Glutamatergic neuron (in vitro differentiated cells): ENCODE data around the gene LMNTD1. TPM values are rescaled to one million over a fixed set of nuclear protein-coding genes. Genes with fewer than 3 reads are reported as not detected.
"Not testable (repeated sequence)": the region's sequence is repeated elsewhere in the genome, so short reads cannot be mapped to it uniquely, and the experiment has no call there.

Experiments used
- DNase-seq: peaks from one replicate; pipeline ENCODE4 v3.0.0; 2022
- H3K27ac Mint-ChIP-seq: one replicate; pipeline ENCODE4 v1.8.0; 2020; ENCODE audit warnings: mild to moderate bottlenecking, mixed read lengths, inconsistent platforms; ENCODE audit not compliant: unreplicated experiment
- H3K27me3 Mint-ChIP-seq: one replicate; pipeline ENCODE4 v1.8.0; 2020; ENCODE audit warnings: mild to moderate bottlenecking, moderate library complexity, mixed read lengths, inconsistent platforms; ENCODE audit not compliant: unreplicated experiment
- H3K36me3 Mint-ChIP-seq: one replicate; pipeline ENCODE4 v1.8.0; 2020; ENCODE audit warnings: mild to moderate bottlenecking, mixed read lengths, inconsistent platforms; ENCODE audit not compliant: unreplicated experiment
- H3K4me1 Mint-ChIP-seq: one replicate; pipeline ENCODE4 v1.8.0; 2020; ENCODE audit warnings: mild to moderate bottlenecking, low read depth, mixed read lengths, inconsistent platforms; ENCODE audit not compliant: unreplicated experiment
- H3K4me3 Mint-ChIP-seq: one replicate; pipeline ENCODE4 v1.8.0; 2020; ENCODE audit warnings: mild to moderate bottlenecking, mixed read lengths, inconsistent platforms; ENCODE audit not compliant: unreplicated experiment
- H3K9me3 Mint-ChIP-seq: one replicate; pipeline ENCODE4 v1.8.0; 2020; ENCODE audit warnings: mild to moderate bottlenecking, moderate library complexity, mixed read lengths, inconsistent platforms; ENCODE audit not compliant: unreplicated experiment
- CTCF ChIP-seq: fragments of 200-600 bp; sonication (generic); IDR thresholded peaks from one replicate; pipeline ENCODE4 v1.5.0; 2021; ENCODE audit not compliant: partially characterized antibody, unreplicated experiment
- long read RNA-seq: library from polyadenylated mRNA; unstranded; transcript quantifications from one replicate; pipeline ENCODE4 v2.0.0, GENCODE V29; 2020; ENCODE audit not compliant: unreplicated experiment
- total RNA-seq: library from RNA; stranded (reverse); fragmentation: NEBNext Ultra II Directional; extraction: Animal tissue kit (Norgen Biotek cat#: 25700); gene quantifications from one replicate; pipeline ENCODE4 v1.2.1, GENCODE V29; 2021; ENCODE audit not compliant: unreplicated experiment

The LMNTD1 gene, protein sequence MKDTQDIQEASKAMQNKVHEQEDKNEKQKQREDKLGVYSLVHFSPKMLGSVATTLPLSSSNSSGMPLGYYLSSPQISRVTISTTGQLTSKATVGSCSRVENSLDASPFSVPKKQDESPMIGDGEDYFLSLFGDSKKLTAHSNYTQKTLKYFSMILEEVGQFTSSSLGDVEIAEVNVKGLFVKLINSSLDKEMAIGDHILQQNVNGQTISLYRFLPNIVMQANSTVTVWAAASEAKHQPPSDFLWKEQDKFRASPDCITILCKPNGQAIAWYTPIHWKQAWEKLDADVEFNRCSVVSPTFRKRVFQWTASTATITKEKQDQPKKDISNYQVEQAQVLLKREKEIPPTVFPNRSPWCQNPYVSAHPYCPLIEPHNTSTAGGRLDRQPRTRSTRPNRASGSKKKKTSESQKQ
- 1.1 TPM for total RNA-seq
- long read RNA-seq = 0 reads

DNA sequence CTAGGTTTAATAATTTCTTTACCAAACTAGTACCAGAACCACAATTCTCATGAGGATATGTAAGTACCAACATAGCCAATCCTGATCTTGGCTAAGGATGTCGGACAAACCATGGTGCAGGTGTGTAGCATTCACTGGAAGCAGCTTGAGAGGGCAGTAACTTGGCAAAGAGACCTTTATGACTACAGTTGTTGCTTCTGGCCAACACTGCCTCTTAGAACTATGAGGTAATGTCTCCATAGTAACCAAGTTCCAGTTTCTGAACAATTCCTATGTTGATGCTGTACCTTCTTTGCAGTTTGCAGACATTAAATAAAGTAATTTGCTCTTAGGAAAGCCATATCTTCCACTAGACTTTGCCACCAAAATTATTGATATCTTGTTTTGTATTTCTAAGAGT lies at the start of gene LMNTD1:
TSS of gene LMNTD1 (minus strand) at position 186 of the 400 bp plus-strand sequence. CDS start 324 bp downstream, outside the sequence.
- H3K9me3 Mint-ChIP-seq = no peaks in the 10 kb centered on the region
- no peaks in the 10 kb centered on the region for H3K4me1 Mint-ChIP-seq
- H3K27ac Mint-ChIP-seq = no peak within 1 kb of the TSS
- no peak for DNase-seq
- H3K4me3 Mint-ChIP-seq = no peak within 1 kb of the TSS
- no peaks in the 10 kb centered on the region for H3K27me3 Mint-ChIP-seq
- H3K36me3 Mint-ChIP-seq = no peaks in the 10 kb centered on the region
- no peak for TF ChIP-seq CTCF

DNA sequence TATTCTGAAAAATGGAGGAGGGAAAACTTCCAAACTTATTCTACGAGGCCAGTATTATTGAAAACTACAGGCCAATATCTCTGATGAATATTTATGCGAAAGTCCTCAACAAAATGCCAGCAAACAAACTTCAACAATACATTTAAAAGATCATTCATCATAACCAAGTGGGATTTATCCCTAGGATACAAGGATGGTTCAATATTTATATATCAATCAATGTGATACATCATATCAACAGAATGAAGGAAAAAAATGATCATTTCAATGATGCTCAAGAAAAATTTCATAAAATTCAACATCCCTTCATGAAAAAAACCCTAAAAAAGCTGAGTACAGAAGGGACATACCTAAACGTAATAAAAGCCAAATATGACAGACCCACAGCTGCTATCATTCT lies 45.9 kb upstream of the LMNTD1 start:
- Mint-ChIP-seq H3K9me3 (peaks cover 5% of the 10 kb centered on the region), H3K4me3 (no peak overlapping the region), H3K27ac (no peak overlapping the region), H3K27me3 (no peaks in the 10 kb centered on the region), H3K4me1 (no peaks in the 10 kb centered on the region), H3K36me3 (peaks cover 12% of the 10 kb centered on the region)
- DNase-seq = no peak
- TF ChIP-seq CTCF = no peak

GRCh38 chr12:25595496-25595895 lies 42.4 kb upstream of the LMNTD1 start:
- H3K4me1 Mint-ChIP-seq, DNase-seq, H3K27me3 Mint-ChIP-seq, H3K27ac Mint-ChIP-seq, H3K4me3 Mint-ChIP-seq, H3K9me3 Mint-ChIP-seq: not testable (repeated sequence)
- H3K36me3 Mint-ChIP-seq = peaks cover 15% of the 10 kb centered on the region

DNA sequence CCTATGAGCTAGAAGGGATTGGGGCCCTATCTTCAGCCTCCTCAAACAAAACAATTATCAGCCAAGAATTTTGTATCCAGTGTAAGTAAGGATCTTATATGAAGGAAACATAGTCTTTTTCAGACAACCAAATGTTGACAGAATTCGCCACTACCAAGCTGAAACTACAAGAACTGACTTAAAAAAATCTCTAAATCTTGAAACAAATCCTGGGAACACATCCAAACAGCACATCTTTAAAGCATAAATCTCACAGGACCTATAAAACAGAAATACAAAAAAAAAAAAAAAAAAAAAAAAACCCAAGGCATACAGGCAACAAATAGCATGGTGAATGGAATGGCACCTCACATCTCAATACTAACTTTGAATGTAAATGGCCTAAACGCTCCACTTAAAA lies 41.3 kb upstream of the LMNTD1 start:
- TF ChIP-seq CTCF = no peak
- no peak overlapping the region for H3K4me3 Mint-ChIP-seq
- DNase-seq = no peak
- H3K36me3 Mint-ChIP-seq = peaks cover 8% of the 10 kb centered on the region
- H3K4me1 Mint-ChIP-seq = peaks cover 4% of the 10 kb centered on the region
- no peaks in the 10 kb centered on the region for H3K9me3 Mint-ChIP-seq
- H3K27ac Mint-ChIP-seq = no peak overlapping the region
- H3K27me3 Mint-ChIP-seq = no peaks in the 10 kb centered on the region

DNA sequence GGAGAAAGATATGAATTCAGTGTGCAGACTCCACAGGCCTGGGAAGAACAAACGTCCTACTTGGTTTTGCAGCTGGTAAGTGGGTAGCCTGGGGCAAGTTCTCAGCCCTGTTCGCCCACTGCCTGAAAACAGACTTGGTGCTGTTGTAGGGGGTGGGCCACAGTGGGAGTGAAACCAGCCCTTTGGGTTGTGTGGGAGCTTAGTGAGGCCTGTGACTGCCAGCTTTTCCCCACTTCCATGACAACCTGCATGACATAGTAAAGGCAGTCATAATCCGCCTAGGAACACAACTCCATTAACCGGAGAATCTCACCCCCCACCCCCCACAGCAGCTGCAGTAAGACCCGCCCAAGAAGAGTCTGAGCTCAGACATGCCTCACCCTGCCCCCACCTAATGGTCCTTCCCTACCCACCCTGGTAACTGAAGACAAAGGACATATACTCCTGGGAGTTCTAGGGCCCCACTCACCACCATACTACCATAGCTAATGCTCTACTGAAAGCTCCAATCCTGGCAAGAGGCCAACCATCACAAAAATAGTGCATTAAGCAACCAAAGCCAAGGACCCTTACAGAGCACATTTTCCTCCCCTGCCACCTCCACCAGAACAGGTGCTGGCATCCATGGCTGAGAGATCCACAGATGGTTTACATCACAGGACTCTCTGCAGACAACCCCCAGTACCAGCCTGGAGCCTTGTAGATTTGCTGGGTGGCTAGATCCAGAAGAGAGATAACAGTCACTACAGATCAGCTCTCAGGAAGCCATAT lies 39.8 kb upstream of the LMNTD1 start:
- no peaks in the 10 kb centered on the region for H3K27me3 Mint-ChIP-seq
- no peak overlapping the region for H3K27ac Mint-ChIP-seq
- peaks cover 8% of the 10 kb centered on the region for H3K36me3 Mint-ChIP-seq
- no peak for TF ChIP-seq CTCF
- no peaks in the 10 kb centered on the region for H3K9me3 Mint-ChIP-seq
- H3K4me3 Mint-ChIP-seq = no peak overlapping the region
- DNase-seq = no peak
- peaks cover 4% of the 10 kb centered on the region for H3K4me1 Mint-ChIP-seq
